Measurements from ENCODE around the gene MRPL11. TPM values are rescaled to one million over a fixed set of nuclear protein-coding genes. Genes with fewer than 3 reads are reported as not detected.
A peak's percentile ranks its signal among the peaks of the same experiment; 100 is the strongest.

Gene MRPL11
- total and polyA plus RNA-seq, 2 donors (not counting 3 experiments of a cell fraction or from before 2014, with no cell fraction given): 54.9 to 69.1 TPM

GRCh38 chr11:66465373-66466224, 27.0 kb upstream of the MRPL11 start:
- Histone ChIP-seq H2AFZ (ENCODE audit: low read depth, low read length) (peak overlapping the region; percentile 98), H3K27ac (ENCODE audit: insufficient read depth, low read depth, low read length) (no peak overlapping the region), H3K4me2 (ENCODE audit: insufficient read depth, low read length) (peak overlapping the region; percentile 21), H3K4me1 (ENCODE audit: control insufficient read depth, extremely low read depth, insufficient read depth, low read length) (peaks cover 10% of the 10 kb centered on the region), H3K9ac (replicated peaks; ENCODE audit: extremely low read depth, insufficient read depth, low read length) (no peak overlapping the region), H3K9me3 (replicated peaks; ENCODE audit: control insufficient read depth, insufficient read depth, low read length) (no peaks in the 10 kb centered on the region), H3K27me3 (ENCODE audit: control insufficient read depth in 2 of 2, insufficient read depth in 2 of 2, low read length in 2 of 2) (peaks cover 0 to 2% of the 10 kb centered on the region in 2 experiments), H3K4me3 (replicated peaks in 1 of 3; ENCODE audit: insufficient read depth in 1 of 3, low read depth in 1 of 3, low read length in 3 of 3) (peak overlapping the region in 1 of 3 experiments; percentile 63), H3K79me2 (ENCODE audit: control insufficient read depth, insufficient read depth, low read length) (no peaks in the 10 kb centered on the region), H4K20me1 (replicated peaks; ENCODE audit: control insufficient read depth, extremely low read depth, insufficient read depth, low read length) (no peaks in the 10 kb centered on the region), H3K9me1 (replicated peaks; ENCODE audit: control insufficient read depth, extremely low read depth, insufficient read depth, low read length) (no peaks in the 10 kb centered on the region), H3K36me3 (ENCODE audit: control insufficient read depth in 2 of 2, extremely low read depth in 1 of 2, insufficient read depth in 2 of 2, low read length in 2 of 2) (no peaks in the 10 kb centered on the region)
- FAIRE-seq (no peak), DNase-seq (ENCODE audit: low read depth, low spot score) (peak; percentile 9)
- no peak for TF ChIP-seq FOS (IDR thresholded peaks at IDR 0.05; ENCODE audit: borderline replicate concordance, insufficient read depth, low read length)
- TF ChIP-seq JUN (IDR thresholded peaks at IDR 0.05; ENCODE audit: borderline replicate concordance, insufficient read depth, insufficient read length, low read depth): no peak
- TF ChIP-seq POLR2A (IDR thresholded peaks at IDR 0.05; ENCODE audit: low read depth, low read length): no peak
- TF ChIP-seq POLR2AphosphoS5 (IDR thresholded peaks at IDR 0.05; ENCODE audit: insufficient read depth, low read depth, low read length): no peak
- no peak for TF ChIP-seq GATA2 (IDR thresholded peaks at IDR 0.05; ENCODE audit: insufficient read depth, insufficient read length, low read depth, low read length)
- no peak for TF ChIP-seq CTCF (IDR thresholded peaks at IDR 0.05; ENCODE audit: extremely low read depth in 1 of 2, insufficient read depth in 1 of 2, low read depth in 1 of 2, low read length in 2 of 2)
- TF ChIP-seq MYC (IDR thresholded peaks at IDR 0.05; ENCODE audit: low read depth, low read length): no peak
- TF ChIP-seq MAX (IDR thresholded peaks at IDR 0.05; ENCODE audit: insufficient read depth, insufficient read length): no peak
- no peak for TF ChIP-seq EZH2 (IDR thresholded peaks at IDR 0.05; ENCODE audit: borderline replicate concordance, low read depth, low read length, severe bottlenecking)
- CTCF ChIA-PET: interaction anchor here (0.9 kb wide), 1 partner anchor 35 kb away, joined by 3 read pairs; no protein-coding TSS in a partner anchor
- POLR2A ChIA-PET: no interaction called here
- intact Hi-C loops (cut with micrococcal nuclease): loop anchor here (1.0 to 2.0 kb wide), 3 partner anchors 15 to 45 kb away; partner anchors contain the start of genes BBS1, DPP3 and NPAS4
- dilution Hi-C loops (cut with MboI; ENCODE audit: extremely low pct_ligation_motif_present, low sequenced_read_pairs): no loop called here
- no TSS peak for BruUV-seq (replicated peaks)
